Thoracic aorta (tissue), 2 donors: ENCODE results near the gene PTPRG. TPM values are rescaled to one million over a fixed set of nuclear protein-coding genes. Genes with fewer than 3 reads are reported as not detected.

Experiments
- ATAC-seq: fragments of 150-250 bp; one replicate; pipeline ENCODE4 v1.8.0; 2017; ENCODE audit warnings: low read depth; ENCODE audit not compliant: insufficient number of reproducible peaks, low FRiP score
- DNase-seq: peaks from one replicate; pipeline ENCODE4 v3.0.0-alpha.2; 2020; ENCODE audit warnings: low spot score
- H3K27ac ChIP-seq, 2 donors: fragments of 200-600 bp; sonication (generic); 1 replicate in 1 of 2; 2 replicates in 1 of 2; pipeline ENCODE4 v1.5.1; 2016; ENCODE audit warnings: mild to moderate bottlenecking in 2 of 2, moderate library complexity in 2 of 2
- H3K27me3 ChIP-seq: fragments of 200-600 bp; sonication (generic); replicated peaks from 2 replicates; pipeline ENCODE4 v1.6.0; 2016; ENCODE audit warnings: mild to moderate bottlenecking; ENCODE audit not compliant: insufficient read depth
- H3K36me3 ChIP-seq: fragments of 200-600 bp; sonication (generic); one replicate; pipeline ENCODE4 v1.5.1; 2016
- H3K4me1 ChIP-seq, 2 donors: fragments of 200-600 bp; sonication (generic); 1 replicate in 1 of 2; 2 replicates in 1 of 2; pipeline versions ENCODE4 v1.5.1 to v1.6.0; 2016; ENCODE audit warnings: low read depth in 2 of 2, mild to moderate bottlenecking in 1 of 2; ENCODE audit not compliant: control insufficient read depth in 1 of 2
- H3K4me3 ChIP-seq: fragments of 200-600 bp; sonication (generic); 2 replicates; pipeline ENCODE4 v1.5.1; 2016; ENCODE audit warnings: mild to moderate bottlenecking
- H3K9me3 ChIP-seq: fragments of 200-600 bp; sonication (generic); 2 replicates; pipeline ENCODE4 v1.5.1; 2016
- CTCF ChIP-seq: fragments of 200-600 bp; sonication (generic); IDR thresholded peaks from one replicate; pipeline ENCODE4 v1.5.1; 2019; ENCODE audit warnings: antibody characterized with exemption
- total RNA-seq, 2 donors: library from RNA; depleted of rRNA; stranded (reverse); fragments of >200 nt; gene quantifications; one replicate each; pipeline versions ENCODE4 v1.1.0 to v1.2.3, GENCODE V29; 2016

PTPRG gene
- total RNA-seq, 2 donors from 2014 or later, result 154 to 208 TPM

- Histone ChIP-seq H3K36me3 (no peaks in the 10 kb centered on the region), H3K9me3 (no peaks in the 10 kb centered on the region), H3K4me1 (peaks cover 0 to 3% of the 10 kb centered on the region in 2 donors), H3K27me3 (no peaks in the 10 kb centered on the region), H3K27ac (no peak overlapping the region), H3K4me3 (no peak overlapping the region)
- ATAC-seq, result no peak
- TF ChIP-seq CTCF, result no peak
- no peak for DNase-seq
Observed at GRCh38 chr3:62175161-62175560, 613.8 kb downstream of the PTPRG start.

- ATAC-seq, result no peak
Observed at GRCh38 chr3:62178032-62178431, 616.7 kb downstream of the PTPRG start.

GRCh38 chr3:62178739-62179600 is 617.6 kb downstream of the PTPRG start:
- no peak for ATAC-seq
- TF ChIP-seq CTCF, result no peak

More at GRCh38 chr3:62178032-62178431, 616.7 kb downstream of the PTPRG start:
- no peak overlapping the region for H3K27ac ChIP-seq
- TF ChIP-seq CTCF, result no peak
- DNase-seq, result no peak
- H3K4me1 ChIP-seq, result no peaks in the 10 kb centered on the region
- no peak overlapping the region for H3K4me3 ChIP-seq
- H3K9me3 ChIP-seq, result no peaks in the 10 kb centered on the region
- no peaks in the 10 kb centered on the region for H3K36me3 ChIP-seq
- no peaks in the 10 kb centered on the region for H3K27me3 ChIP-seq

GRCh38 chr3:62180514-62180913 is 619.1 kb downstream of the PTPRG start:
- no peak overlapping the region for H3K4me3 ChIP-seq
- no peak overlapping the region for H3K27ac ChIP-seq
- H3K4me1 ChIP-seq, result peaks cover 0 to 7% of the 10 kb centered on the region in 2 donors
- H3K27me3 ChIP-seq, result no peaks in the 10 kb centered on the region
- no peak for TF ChIP-seq CTCF
- ATAC-seq, result no peak
- no peak for DNase-seq
- H3K36me3 ChIP-seq, result no peaks in the 10 kb centered on the region
- H3K9me3 ChIP-seq, result no peaks in the 10 kb centered on the region

More at GRCh38 chr3:62178739-62179600, 617.6 kb downstream of the PTPRG start:
- H3K4me1 ChIP-seq, result no peaks in the 10 kb centered on the region
- DNase-seq, result no peak
- H3K9me3 ChIP-seq, result no peaks in the 10 kb centered on the region
- H3K27ac ChIP-seq, result no peak overlapping the region
- H3K27me3 ChIP-seq, result no peaks in the 10 kb centered on the region
- no peaks in the 10 kb centered on the region for H3K36me3 ChIP-seq
- no peak overlapping the region for H3K4me3 ChIP-seq

GRCh38 chr3:62183087-62183486 is 621.7 kb downstream of the PTPRG start:
- Histone ChIP-seq H3K36me3 (no peaks in the 10 kb centered on the region), H3K27me3 (no peaks in the 10 kb centered on the region), H3K4me1 (peaks cover 3 to 22% of the 10 kb centered on the region in 2 donors), H3K27ac (no peak overlapping the region), H3K9me3 (no peaks in the 10 kb centered on the region), H3K4me3 (no peak overlapping the region)
- TF ChIP-seq CTCF, result no peak
- ATAC-seq (no peak), DNase-seq (no peak)
